ENCODE measurements around the gene AATK.

AATK gene

DNA sequence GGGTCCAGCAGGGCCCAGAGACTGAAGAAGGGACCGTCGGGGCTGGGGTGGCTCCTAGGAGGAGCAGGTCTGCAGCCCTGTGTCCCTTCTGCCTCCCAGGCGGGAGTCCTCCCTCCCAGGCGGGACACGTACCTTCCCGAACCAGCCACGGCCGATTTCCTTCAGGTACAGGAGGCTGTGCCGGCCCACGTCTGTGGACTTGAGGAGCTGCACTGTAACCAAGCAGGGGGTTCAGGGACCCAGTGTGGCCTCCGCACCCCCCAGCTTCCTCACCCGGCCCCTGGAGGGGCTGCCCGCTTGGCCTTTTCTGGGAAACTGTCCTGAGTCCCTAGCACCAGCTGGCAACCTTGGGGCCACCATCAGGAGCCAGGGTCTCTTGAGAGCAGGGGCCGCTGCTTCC is 37.7 kb downstream of the AATK start:
- no peak for DNase-seq (ENCODE audit: low spot score)

DNA sequence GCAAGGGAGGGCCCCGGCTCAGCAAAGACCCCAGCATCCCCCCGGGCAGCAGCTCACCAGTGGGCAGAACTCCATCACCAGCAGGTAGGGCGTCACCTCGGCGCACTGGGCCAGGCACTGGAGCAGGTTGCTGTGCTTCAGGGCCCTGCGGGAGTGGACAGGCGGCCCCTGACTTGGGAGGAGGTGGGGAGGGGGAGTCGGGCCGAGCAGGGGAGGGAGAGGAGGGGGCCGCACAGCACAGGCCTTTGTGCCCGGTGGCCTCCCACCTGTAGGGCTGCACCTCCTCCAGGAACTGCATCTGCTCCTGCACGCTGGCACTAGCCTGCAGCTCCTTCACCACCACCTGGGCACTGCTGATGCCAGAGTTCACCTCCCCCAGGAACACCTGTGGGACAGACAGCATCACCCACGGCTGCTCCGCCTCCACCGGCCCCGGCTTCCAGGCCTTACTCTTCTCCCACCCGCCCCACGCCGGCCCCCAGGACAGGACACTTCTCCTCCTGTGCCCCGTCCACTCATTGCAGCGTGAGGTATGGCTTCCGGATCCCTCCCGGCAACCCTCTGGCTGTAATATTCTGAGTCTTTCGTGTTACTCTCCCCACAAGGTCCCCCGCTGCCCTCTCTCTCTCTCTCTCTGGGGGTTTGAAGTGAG is 38.4 kb downstream of the AATK start:
- no peak for DNase-seq (ENCODE audit: low spot score)

DNA sequence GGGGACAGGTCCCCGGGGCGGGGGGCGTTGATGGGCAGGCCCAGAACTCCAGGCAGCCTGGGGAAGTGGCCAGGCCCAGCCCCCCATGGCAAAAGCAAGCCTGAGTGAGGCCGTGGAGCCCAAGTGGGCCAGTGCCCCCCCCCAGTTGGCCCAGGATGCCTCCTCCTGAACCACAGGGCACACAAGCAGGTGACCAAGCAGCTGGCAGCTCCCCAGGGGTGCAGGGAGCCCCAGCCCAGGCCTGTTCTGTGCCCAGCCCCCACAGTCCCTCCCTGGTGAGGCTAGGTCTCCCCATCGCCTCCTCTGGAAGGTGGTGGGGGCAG is 38.9 kb downstream of the AATK start:
- DNase-seq (ENCODE audit: low spot score), result no peak

DNA sequence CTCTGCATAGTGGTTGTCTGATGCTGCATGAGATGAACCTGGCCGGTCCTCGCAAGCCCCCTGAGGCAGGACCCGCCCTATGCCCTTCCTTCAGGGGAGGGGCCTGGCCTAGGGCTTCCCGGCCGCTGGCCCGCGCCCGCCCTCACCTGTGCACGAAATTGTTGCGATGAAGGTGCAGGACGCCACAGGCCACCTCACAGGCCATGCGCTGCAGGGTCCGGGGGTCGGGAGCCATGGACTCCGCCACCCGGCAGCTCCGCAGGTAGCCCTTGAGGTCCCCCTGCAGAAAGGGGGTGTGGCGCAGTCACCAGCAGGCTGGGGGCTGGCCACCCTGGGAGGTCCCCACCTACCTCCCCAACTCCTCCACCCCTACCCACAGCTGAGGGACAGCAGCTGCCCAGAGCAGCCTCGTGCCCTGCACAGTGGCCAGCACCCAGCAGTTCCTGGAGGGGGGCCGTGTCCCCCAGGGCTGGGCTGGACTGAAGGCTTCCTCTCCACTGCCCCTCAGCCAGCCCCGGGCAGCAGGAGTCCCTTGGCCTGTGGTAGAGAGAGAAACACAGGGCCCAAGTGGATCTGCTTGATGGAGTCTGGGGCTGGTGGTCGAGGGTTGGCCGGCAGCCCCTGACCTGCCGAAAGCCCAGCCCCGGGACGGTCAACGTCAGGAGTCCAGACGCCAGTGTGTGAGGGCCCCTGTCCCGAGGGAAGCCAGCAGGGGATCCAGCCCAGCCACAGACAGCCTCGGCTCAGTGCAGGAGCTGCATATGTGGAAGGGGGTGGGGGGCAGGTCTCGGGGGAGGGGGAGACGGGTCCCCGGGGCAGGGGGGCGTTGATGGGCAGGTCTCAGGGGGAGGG is 39.5 kb downstream of the AATK start:
- no peak for DNase-seq (ENCODE audit: low spot score)

DNA sequence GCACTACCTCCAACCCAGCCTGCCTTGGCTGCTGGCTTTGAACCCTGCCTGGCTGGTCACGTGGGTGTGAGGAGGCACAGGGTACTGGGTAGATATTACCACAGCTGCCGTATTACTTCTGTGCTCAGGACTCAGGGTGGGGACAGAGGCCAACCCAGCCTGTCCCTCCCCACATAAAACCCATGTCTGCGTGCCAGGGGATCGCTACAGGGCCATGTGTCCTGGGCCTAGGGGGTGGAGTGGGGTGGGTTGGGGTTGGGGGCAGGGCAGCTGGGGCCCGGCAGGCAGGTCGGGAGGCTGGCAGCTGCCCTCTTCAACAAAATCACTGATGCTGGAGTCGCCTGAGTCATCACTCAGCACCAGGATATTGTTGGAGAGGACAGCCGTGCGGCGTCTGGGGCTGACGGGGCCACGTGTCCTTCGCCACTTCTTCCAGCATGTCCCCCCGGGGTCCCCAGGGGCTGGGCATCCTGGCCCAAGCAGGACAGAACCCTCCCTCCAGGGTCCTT is 40.4 kb downstream of the AATK start:
- DNase-seq (ENCODE audit: low spot score), result no peak

DNA sequence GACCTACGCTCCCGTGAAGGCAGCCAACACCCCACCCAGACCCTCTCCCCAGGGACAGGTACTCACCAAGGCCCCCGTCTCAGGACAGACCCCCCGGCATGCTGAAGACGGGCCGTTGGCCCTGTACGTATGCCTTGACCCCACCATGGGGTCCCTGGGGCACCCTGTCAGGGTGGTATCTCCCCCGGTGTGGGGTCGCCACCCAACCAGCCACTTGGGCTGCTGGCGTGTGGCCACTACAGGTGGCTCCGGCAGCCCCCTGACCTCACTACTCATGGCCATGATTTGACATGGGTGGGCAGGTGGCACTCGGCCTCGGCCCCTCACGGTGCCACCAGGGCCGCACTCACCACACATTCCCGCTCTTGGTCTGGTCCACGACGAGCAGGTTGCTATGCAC is 41.6 kb downstream of the AATK start:
- DNase-seq (ENCODE audit: low spot score), result no peak

DNA sequence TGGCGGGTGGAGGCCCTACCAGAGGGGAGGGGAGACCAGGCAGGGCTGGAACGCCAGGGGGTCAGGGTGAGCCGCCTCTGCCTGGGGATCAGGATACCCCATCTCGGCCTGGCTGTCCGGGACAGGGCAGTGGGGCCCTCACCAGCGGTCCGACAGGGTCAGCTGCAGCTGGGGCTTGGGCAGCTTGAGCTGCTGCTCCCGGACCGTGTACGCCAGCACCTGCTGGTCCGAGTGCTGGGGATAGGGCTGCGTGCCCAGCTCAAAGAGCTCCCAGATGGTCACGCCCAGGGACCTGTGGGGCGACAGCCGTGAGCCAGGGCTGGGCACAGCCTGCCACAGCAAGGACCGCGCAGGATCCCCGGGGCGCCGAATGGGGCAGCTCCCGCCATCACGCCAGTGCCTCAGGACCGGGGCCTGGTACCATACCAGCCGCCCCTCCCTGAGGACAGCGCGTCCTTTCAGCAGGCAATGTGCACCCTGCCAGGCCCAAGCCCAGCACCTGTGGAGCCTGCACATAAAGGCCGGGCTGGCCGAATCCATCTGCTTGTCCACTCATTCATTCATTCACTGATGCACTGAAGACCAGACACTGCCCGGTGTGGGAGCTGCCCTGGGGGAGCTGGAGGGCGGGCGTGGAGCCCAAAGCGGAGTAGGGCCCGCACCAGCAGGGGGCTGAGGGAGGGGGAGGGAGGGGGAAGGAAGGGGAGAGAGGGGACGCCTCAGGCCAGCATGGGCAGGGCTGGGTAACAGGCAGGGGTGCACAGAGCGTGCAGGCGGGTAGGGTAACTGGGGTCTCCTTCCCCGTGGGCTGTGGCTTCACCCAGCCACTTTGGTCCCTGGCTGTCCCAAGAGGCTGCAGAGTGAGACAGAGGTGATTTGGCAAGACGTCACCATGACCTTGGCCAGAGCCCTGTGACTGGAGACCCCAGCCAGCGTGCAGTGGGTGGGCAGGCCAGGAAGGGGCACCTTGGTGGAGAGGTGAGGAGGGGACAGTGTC is 42.7 kb downstream of the AATK start:
- no peak for DNase-seq (ENCODE audit: low spot score)

DNA sequence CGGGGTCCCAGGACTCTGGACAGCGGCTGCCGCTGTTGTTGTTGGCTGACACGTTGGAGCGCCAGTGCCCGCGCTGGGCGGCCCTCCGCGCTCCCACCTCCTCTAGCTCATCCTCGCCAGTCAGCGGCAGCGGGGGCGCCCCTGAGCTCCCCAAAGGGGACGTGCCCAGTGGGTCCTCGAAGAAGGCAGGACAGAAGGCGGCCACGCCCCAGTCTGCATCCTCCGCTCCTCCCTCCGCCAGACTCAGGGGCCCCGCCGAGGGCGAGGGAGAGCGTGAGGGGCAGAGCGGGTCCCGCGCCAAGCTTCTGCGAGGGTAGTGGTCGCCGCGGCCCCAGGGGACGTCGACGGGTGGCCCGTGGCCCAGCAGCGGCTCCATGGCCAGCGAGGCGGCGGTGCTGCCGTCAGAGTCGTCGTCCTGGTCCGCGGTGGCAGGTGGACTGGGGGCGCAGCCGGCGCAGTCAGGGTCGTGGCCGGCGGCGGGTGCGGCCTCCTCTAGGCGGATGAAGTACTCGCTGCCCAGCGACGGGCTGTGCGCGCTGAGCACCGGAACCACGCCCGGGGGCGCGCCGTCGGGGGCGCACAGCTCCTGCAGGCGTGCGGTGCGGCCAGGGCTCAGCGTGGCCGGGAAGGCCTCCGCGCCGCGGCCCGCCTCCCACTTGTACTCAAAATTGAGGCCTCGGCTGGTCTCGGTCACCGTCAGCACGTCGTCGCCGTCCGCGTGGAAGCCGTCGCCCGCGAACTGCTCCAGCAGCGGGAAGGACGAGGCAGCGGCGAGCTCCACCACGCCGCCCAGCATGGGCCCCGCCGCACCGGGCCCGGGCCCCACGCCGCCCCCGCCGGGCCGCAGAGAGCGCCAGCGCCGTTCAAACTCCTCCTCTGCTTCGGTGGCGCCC is 43.9 kb downstream of the AATK start:
- no peak for DNase-seq (ENCODE audit: low spot score)

DNA sequence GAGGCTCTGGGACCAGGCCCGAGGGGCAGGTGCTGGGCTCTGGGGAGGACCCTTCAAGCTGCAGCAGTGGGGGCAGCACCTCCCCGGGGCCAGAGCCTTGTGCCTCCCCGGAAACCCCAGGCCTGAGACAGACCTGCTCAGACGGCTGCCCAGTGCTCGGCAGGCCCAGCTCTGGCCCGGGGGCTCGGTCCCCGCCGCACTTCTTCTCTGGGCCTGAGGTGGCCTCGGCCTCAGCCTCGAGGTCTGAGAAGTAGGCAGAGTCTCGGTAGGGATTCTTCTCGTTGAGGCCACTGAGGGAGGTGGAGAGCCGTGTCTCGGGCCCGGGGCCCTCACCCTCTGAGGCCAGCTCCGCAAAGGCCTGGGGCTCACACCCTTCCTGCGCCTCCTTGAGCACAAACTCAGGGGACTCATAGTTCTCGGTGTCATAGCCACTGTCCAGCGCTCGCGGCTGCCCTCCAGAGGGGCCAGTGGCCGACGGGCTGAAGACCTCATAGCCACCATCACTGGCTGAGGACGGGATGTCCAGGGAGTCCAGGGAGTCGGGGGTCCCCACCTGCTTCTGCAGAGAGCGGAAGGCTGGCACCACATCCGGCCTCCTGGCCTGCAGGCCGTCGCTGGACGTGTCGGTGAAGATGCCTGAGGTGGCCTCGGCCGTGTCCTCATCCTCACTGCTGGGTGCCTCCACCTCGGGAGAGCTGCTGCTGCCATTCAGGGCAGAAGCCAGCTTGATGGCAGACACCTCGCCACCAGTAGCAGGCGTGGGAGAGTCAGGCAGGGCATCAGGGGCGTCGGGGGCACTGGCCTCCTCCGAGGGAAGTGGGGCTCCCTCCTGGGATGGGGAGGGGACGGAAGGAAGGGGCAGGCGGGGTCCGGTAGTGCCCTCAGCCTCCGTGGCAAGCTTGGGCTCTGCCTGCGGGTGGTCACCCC is 45.1 kb downstream of the AATK start:
- no peak for DNase-seq (ENCODE audit: low spot score)

DNA sequence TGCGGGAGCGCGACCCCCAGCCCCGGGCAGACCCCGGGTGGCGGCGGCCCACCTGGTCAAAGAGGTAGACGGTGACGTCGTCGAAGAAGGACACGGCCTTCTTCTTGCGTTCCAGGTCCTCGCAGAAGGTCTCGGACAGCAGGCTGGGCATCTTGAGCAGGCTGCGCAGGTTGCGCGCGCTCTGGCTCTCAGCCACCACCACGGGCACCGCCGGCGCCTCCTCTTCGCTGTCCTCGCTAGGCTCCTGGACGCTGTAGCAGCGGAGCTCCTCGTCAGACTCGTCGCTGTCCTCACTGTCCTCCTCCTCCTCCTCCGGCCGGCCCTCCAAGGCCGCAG is 45.9 kb downstream of the AATK start:
- DNase-seq (ENCODE audit: low spot score), result no peak

DNA sequence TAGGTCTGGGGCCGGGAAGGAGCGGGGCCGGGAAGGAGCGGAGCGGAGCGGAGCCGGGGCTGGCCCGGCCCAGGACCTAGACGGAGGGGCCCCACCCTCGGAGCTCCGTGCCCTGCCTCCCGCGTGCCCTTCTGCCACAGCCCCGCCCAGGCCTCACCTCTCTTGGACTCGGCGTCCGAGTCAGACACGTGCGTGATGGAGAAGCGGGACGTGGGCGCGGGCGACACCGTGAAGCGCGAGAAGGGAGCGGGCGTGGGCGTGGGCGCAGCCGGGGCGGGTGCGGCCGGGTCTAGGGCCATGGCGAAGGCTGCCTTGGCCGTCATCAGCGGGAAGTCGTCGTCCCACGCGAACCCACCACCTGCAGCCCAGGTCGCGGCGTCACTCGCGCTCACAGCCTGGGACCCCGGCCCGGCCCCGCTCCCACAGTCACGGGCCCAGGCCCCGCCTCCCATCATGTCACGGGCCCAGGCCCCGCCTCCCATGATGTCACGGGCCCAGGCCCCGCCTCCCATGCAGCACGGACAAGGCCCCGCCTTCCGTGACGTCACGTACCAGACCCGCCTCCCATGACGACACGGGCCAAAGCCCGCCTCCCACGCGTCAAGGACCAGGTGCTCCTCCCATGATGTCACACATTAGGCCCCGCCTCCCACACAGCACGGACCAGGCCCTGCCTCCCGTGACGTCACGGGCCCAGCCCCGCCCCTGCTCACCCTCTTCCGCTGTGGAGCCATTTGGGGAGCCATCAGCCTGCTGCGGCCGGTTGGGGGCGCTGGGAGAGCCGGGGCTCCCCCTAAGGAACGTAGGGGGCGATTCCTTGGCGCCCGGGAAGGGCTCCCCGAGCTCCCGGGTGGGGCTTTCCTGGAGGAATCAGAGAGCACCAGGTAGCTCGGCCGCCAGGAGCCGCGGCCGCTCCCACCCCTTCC is 46.5 kb downstream of the AATK start:
- DNase-seq (ENCODE audit: low spot score), result peak; percentile 92

DNA sequence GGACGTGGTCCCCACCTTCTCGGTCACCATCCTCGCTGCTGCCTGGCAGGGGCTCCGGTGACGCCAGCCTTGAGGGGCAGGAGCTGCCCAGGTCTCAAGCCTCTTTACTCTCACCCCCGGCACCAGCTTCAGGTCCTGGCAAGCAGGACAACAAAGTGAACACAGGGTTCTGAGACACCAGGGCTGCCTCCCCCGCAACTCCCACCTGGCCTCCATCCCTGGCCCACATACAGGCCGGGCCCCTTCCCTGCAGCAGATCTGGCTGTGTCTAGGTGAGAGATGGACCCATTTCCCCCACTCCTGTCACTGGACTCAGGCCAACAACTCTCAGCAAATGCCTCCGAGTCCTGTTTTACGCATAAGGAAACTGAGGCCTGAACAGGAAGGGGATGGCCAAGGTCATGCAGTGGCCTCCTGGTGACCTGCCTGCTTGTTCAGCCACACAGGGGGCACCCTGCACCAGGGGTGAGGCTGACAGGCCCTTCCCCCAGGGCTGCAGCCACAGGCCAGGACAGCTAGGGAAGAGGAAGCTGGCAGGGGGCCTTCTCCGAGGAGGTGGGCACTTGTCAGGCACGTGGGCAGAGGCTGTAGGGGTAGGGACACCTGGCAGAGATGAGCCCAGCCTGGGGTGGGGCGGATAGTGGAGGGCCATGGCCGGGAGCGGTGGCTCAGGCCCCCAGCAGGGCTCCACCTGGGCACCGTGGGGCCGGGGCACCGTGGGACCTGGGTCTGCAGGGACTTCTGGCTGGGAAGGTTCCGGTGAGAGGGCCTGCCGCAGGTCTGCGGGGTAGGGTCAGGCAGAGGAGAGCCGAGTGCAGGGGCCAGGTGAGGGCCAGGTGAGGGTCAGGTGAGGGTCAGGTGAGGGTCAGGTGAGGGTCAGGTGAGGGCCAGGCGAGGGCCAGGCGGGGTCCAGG is 47.5 kb downstream of the AATK start:
- no peak for DNase-seq (ENCODE audit: low spot score)

DNA sequence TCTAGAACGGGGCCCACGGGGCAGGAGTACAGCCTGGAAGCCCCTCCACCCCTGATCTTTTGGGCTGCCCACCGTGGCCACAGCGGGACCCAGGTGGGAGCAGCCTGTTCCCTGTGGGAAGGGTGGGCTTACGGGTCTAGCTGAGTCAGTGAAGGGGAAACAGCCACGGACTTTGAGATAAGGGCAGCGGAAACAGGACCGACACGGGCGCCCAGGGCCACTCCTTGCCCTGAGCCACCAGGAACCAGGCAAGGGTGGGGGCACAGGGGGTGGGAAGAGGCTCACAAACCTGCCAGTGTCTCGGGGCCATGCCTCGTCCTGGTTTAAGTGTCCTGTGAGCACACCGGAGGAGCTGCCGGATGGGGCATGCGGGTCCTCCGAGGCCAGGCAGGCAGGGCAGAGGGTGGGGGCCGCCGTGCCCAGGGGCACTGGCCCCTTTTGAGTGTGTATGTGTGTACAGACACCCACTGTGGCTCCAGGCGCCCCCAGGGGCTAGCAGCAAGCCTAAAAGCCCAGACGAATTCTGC is 48.3 kb downstream of the AATK start:
- no peak for DNase-seq (ENCODE audit: low spot score)

DNA sequence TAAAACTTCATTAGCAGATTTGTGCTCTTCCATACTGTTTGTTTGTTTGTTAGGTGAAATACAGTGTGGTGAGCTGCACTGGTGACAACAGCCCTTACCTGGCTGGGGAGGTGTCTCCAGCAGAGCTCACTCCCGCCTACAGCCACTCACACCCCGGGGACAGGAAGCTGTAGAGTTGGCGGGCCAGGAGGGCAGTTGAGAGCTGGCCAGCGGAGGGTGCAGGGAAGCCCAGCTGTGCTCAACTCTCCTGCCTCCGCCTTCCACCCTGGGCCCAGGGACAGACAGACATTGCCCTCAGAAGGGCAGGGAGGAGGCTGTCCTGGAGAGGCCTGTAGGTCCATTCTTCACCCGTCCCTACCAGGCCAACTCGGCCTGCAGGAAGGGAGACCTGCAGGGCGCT is 49.3 kb downstream of the AATK start:
- DNase-seq (ENCODE audit: low spot score), result no peak

DNA sequence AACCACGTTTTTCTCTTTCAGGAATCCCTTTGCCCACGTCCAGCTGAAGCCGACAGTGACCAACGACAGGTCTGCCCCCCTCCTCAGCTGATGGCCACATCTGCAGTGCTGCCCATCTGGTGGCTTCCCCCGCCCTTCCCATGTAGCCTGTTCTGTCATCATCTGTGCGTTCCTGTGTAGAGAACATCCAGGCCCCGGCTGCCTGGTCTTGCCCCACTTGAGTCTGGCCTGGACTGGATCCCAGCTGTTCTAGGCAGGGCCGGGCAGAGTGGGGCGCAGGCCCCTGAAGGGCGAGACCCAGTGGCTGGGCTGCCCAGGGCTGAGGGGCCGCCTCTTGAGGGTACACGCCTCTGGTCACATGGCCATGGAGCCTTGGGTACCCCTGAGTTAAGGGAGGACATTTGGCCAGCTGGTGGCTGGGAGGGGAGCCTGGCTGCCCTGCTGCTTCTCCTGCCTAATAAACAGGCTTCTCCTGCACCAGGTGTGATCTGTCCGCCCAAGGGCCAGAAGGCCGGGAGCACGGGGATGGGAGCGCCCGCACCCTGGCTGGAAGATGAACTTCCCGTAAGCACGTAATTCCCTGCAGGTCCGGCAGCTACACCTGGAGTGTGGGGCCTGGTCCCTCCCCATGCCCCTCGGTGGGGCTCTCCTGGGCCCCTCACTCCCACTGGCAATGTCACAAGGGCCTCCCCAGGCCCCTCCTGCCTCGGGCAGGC is 50.1 kb downstream of the AATK start:
- DNase-seq (ENCODE audit: low spot score), result no peak

DNA sequence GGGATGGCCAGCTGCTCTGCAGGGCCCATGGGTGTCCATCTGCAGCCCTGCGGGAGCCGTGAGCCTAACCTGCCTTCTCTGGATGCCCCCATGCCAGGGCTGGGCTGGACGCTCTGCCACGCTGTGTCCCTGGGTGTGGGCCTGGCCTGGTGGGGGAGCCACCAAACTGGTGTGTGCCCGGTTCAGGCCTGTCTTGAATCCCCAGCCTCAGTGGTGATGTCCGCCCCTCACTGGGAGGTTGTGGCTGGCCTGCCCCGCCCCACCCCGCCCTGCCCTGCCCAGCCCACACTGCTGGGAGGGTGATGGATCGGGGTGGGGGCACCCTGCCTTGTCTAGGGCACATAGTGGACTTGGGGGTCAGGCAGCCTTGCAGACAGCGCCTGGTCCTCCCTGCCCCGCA is 50.8 kb downstream of the AATK start:
- no peak for DNase-seq (ENCODE audit: low spot score)

DNA sequence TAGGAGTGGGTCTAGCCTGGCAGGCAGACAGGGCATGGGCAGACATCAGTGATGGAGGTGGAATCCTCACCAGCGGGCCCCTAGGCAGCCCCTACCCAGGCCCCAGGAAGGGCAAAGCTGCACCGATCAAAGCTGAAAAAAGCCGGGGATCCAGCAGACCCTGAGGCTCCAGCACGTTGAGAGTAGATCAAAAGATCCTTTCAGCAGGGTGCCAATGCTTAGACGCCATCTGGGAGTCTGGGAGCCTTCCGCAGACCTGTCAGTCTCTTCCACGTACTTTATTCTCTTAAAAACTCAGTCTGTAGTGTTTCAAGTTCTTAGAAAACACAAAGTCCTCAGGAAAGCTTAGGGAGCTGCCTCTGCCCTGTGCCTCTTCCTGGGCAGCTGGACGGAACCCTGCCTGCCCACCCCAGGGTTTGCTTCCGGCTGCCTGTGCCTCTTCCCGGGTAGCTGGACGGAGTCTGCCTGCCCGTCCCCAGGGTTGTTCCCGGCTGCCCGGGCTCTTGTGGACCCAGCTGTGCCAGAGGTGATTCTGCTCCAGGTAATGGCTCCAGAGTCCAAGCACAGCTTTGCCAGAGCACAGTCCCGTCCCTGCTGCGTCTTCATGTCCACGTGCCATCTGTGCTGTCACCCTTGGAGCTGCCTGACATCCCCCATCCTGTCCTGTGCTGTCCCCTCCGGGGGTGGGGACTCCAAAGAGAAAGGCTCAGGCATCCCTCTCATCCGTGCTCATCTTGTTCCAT is 51.5 kb downstream of the AATK start:
- DNase-seq (ENCODE audit: low spot score), result no peak
